Stimulated activated CD8-positive, alpha-beta memory T cell treated with anti-CD3 and anti-CD28 coated beads, Interleukin-12 subunit alpha, Interleukin-12 subunit beta, amount 100 ng/mL, for 4 hours (primary cell): ENCODE measurements around the gene SYTL2.

Experiments used
- DNase-seq: peaks from one replicate; pipeline ENCODE4 v3.0.0-alpha.2; 2020; ENCODE audit warnings: low read depth

The SYTL2 gene

DNA sequence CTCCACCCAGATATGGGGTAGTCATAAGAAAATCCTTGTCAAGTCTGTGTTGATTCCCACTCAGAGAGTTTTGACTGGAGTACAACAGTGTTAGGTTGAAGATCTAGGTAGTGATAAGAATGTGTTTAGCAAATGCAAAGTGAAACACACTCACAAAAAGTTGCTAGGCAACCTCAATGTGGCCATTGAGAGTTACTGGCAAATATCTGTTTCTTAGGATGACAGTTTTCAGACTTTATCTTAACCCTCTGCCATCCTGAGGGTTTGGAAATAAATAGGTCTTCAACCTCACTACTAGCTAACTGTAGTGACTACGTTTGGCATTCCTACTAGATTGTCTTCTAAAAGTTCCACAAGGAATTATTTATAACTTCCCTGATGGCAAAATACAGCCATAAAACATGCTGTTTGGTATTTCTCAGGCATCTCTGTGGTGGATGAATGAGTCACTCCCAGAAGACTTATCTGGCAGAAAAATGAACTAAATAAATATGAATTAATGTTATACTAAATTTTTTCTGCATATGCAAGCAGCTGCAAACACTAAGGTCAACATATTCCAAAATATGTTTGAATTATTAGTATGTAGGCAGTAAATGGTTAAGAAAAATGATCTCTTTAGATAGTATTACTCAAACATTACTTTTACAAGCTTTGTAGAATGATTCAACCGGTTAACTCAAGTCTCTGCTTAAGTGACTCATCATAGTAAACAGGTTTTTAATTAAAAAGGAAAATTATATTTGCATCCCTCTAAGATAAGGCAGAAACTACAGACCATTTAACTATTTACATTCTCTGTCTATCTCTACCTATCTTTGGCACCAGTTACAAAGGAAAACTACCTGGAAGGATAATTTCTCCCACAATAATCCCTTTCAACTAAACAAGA, 17.1 kb upstream of the SYTL2 start:
- no peak for DNase-seq

DNA sequence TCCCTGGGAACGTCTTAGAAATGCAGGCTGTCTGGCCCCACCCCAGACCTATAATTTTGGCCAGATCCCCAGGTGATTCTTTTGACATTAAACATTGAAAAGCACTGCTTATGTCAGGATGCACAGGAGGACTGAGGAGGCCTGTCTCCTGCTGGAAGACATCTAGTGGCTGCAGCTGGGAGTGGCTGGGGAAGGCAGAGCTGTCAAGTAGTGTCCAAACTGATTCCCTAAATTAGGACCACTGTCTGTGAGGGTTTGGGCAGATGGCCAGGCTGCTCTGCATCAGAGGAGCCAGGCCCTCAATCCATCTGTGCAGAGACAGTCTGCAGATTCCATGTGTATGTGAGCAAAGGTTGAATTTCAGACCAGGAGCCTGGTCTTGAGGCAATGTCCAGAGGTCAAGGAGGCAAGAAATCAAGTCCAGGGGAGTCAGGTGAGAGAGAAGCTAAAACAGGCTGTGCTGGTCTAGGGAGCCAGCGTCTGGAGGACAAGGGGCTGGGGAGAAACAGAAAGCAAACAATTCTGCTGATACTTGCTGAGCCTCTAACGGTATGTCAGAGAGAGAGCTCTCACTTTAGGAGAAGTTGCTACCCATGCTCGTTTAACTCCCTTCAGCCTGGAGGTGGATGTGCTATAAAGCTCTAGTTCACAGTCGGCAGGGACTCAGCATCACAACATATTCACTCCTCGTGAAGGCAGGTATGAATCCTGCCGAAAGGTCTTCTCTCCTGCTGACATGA, 15.3 kb upstream of the SYTL2 start:
- no peak for DNase-seq

DNA sequence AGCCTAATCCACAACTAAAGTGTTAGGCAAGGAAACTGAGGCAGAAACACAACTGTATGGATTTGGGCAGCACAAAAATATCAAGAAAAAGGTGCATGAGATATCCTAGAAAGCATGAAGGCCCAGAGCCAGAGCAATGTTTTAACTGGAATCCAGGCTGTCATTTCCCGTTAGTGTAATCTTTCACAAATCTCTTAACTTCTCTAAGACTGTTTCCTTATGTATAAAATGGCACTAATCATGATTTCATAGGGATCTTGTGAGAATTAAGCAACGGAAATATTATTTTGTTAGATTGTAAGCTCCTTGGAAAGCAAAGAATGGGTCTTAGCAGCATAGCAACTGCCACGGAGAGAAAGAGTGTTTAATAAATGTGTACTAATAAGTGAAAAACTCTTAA, 14.7 kb upstream of the SYTL2 start:
- no peak for DNase-seq

DNA sequence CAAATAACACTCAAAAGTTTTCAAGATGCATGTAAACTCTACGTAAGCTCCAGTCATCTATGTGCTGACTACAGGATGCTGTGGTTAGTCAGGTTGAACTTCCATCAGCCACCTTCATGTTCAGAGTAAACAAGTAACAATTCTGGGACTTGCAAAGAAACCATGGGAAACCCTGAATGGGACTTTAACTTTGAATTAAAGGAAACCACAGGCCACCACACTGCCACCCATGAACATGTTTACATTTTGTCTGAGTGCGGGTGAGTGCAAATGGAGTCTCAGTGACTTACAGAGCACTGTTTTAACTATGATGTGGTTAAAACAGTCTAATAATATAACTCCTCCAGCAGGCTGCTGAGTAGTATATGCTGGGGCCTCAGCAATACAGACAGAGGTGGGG, 12.9 kb upstream of the SYTL2 start:
- peak; percentile 18 for DNase-seq

DNA sequence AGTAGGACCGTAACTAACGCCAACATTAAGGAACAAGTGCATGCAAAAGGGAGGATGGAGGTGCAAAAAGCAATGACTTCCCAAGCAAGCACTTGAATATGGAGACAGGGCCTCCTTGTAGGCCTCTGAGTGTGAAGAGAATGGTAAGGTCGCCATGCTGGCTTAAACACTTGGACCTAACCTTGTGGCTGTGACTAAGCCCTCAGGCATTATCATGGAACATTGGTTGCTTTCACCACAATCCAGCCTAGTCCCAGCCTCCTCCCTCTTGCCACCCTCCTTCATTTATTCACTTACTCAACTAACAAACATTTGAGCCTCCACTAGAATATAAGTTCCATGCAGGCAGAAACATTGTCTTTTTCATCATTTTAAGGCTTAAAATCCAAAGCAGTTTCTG, 11.9 kb upstream of the SYTL2 start:
- DNase-seq = no peak

DNA sequence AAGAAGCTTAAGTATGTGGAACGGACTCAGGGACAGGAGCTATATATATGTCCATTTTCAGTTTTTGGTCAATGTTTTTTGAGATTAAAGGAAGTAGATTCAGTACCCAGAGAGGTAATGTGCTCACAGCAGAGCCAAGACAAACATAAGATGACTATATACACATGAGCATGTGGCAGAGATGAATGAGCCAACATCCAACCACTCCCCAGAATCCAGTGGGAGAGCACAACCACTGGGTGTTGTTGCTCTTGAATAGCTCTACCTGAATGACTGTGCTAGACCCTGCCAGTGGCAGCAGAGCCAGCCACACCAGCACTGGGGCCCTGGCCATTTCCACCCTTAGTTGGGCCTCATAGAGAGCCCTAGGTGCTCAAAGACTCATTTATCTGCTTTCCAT, 10.7 kb upstream of the SYTL2 start:
- no peak for DNase-seq

DNA sequence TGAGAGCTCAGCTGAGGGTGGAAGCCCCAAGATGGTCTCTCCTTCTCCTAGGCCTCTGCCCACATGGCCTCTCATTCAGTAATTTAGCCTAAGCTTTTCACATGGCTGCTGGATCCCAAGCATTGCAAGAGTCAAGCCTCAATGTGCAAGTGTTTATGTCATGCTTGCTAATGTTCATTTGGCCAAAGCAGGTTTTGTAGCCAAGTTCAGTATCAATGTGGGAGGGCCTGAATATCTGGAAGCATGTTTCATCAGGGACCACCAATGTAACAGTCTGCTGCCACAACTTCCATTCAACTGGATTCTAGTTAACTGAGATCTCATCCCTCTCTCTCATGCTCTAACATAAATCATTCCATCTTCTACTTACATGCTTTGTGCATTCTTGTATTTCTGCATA, 8.5 kb upstream of the SYTL2 start:
- no peak for DNase-seq

DNA sequence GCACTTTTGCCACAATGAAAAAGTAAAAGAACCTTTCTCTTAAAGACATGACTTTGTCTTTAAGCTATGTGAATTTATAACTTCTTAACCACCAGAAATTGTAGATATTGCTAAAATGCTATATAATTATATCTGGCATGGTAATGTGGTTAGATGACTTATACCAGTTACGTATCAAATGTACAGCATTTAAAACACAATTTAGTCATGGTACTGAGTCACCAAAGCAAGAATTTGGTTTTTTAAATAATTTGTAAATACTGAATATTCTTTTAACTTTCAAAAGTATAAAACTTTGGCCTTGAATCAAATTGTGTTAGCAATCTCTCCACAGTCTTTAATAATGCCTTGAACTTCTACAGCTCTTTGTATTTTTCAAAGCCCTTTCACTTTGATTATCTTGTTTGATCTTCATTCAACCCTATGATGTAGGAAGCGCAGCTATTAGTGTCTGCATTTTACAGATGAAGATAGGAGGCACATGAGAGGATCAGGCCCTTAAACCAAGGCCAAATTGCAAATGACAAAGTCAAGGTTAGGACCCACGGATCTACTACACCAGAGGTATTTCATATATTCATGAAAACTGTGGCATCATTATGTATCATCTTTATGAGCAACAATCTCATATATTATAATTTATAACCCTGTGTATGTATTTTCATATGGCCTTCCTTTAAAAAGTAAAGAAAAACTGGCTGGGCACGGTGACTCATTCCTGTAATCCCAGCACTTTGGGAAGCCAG, 4.4 kb upstream of the SYTL2 start:
- no peak for DNase-seq

DNA sequence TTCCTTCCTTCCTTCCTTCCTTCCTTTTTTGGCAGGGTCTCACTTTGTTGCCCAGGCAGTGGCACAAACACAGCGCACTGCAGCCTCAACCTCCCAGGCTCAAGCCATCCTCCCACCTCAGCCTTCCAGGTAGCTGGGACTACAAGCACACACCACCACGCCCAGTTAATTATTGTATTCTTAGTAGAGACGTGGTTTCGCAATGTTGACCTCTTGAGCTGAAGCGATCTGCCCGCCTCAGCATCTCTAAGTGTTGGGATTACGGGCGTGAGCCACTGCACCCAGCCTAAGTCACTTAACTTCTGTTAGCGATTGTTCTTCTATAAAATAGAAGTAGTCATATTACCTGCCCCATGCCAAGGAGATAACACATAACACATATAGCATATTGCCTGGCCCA, 2.8 kb upstream of the SYTL2 start:
- no peak for DNase-seq

DNA sequence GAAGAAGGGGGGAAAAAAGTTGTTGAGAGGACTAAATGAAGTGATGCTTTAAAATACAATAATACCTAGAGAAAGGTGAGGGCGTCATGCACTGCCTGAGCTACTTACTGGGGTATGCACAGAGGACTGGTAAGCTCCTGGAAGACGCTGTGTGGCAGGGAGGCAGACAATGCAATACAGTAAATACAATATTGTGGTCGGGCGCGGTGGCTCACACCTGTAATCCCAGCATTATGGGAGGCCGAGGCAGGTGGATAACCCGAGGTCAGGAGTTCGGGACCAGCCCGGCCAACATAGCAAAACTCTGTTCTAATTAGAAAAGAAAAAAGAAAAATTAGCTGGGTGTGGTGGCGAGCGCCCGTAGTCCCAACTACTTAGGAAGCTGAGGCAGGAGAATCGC, 683 bp upstream of the SYTL2 start:
- no peak for DNase-seq

DNA sequence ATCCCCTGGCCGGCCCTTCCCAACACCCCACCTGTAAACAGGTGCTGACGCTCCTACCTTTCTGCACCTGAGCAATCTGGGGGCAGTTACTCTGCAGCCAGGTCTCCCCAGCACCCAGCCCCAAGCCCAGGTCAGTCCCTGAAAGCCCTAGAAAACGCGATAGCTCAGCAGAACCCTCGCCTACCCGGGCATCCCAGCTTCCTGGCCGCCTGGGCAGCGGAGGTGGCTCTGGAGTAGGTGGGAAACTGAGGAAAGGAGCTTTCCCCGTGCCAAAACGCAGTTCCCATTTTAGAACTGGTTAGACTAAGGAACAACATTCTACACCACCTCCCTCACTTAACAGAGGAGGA, 445 bp downstream of the SYTL2 start:
- DNase-seq = no peak

DNA sequence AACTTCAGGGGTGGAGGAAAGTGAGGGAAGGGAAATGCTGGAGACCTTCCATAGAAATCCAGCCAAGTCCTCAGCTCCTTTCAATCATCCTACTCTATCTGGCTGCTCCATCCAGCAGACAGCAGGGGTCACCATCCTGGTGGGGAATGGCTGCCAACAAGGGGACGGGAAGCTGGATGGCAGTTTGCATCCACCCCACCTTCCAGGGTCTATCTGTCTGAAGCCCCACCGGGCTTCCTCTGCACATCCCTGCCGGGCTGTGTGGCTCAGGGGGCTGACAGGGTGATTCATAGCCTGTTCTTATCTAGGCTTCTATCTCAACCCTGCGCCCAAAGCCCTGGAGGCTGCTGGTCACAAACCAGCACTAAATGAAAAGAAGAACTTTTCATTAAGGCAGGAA, 1.1 kb downstream of the SYTL2 start:
- no peak for DNase-seq

DNA sequence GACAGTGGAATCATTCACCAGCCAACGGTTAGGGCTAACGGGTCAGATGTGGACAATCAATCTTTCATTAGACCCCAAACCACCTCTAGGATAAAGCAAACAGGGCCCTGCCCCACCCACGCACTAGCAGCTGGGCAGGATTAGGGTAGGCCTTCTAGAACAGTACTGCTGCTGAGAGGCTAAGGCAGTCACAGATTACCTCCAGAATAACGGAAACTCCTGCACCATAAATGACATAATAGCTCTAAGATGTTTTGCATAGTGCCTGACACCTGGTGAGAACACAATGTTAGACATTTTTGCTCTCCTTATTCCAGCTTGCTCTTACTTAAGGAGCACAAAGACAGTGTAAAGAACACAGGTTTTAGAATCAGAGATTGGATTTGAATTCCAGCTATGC, 1.8 kb downstream of the SYTL2 start:
- no peak for DNase-seq

DNA sequence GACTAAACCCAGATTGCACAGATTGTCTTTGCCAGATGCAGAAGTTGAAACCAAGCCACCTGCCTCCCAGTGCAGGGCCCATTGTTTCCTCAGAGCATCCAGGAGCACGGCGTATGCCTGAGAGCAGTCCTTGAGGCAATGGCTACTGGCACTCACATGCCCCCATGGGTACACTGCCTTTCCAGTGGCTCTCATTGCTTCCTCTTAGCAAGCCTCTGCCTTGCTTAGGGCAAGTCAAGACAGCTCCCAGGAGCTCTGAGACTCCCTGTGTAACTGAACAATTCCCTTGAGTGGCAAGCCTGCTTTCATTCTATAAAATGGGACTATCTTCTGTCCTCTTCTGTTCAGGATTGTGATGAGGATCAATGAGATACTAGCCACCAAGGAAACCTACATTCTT, 4.1 kb downstream of the SYTL2 start:
- no peak for DNase-seq

DNA sequence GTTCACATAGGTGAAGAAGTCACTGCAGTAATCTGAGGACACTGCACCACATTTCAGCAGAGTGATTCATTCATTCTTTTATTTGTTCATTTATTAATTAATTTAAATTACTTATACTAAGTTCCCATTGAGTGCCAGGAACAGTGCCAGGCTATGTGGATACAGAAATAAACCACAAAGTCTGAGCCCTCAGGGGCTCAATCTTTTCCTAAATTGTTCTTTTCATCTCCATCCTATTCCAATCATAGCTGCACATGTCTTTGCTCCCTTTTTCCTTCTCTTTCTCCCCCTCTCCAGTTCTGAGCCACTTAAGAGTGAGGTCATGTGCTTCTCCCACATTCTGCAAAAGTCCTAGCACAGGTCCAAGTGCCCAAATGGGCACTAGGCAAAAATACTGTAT, 4.9 kb downstream of the SYTL2 start:
- DNase-seq = no peak

DNA sequence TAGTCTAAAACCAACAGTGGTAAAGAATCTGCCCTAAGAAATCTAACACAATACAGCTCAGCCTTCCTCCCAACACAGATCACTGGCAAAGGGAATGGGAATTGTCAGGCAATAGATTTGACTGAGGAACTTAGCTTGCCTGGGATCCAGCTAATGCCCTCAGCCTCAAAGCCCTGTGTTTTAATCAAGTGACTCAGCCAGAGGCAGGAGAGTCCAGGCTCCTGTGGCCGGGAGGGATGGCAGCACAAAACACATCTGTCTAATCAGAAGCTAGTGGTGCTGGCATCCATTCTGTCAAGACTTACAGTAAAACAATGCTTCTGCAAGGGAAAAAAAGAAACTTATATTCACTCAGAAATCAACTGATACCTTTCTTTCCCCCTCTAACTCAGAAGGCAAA, 5.6 kb downstream of the SYTL2 start:
- DNase-seq = no peak

DNA sequence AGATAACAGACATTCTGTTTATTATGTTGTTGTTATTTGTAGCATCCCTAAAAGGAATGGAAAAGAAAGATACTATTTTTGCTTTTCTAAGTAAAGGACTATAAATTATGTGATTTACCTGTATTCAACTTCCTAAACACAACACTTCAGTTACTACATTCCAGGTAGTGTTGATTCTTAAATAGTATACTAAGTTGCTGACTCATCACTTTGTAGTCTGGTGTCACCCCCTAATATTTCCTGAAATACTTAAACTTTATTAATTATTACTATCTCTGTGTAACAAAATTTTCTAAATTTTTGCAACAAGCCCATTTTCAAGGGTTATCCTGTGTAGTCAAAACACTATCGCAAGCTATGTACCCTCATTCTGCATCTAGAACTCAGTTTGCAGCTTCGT, 7.0 kb downstream of the SYTL2 start:
- DNase-seq = no peak

DNA sequence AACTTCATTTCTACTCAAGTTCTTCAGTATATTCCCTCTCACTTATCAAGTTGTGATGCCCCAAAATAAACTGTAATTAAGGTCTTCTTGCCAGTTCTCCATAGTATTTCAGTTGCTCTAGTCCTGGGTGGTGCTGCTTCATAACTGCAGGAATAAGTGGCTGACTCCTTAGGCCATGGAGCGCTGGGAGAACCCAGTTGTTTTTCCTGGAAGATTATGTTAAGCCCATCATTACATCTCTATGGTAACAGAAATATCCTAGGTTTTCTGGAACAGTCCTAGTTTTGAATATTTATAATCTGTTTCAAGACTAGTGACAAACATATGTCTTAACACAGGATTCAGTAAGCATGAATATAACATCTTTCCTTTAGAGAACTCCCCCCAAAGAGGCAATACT, 7.6 kb downstream of the SYTL2 start:
- DNase-seq = no peak

DNA sequence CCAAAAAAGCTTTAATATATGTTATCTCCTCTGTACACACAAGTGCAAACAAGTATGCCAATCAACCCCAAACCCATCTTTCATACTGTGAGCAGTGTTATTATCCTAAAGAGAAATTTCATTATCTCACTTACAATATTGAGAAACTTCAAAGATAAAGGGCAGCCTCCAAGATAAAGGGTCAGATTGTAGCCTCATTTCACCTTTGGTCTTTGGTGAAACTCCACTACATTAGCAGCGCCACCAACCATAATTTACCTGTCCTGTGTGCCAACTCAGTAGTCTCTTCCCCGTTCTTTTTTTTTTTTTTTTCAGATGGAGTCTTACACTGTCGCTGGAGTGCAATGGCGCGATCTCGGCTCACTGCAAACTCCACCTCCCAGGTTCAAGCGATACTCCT, 9.4 kb downstream of the SYTL2 start:
- DNase-seq = no peak

DNA sequence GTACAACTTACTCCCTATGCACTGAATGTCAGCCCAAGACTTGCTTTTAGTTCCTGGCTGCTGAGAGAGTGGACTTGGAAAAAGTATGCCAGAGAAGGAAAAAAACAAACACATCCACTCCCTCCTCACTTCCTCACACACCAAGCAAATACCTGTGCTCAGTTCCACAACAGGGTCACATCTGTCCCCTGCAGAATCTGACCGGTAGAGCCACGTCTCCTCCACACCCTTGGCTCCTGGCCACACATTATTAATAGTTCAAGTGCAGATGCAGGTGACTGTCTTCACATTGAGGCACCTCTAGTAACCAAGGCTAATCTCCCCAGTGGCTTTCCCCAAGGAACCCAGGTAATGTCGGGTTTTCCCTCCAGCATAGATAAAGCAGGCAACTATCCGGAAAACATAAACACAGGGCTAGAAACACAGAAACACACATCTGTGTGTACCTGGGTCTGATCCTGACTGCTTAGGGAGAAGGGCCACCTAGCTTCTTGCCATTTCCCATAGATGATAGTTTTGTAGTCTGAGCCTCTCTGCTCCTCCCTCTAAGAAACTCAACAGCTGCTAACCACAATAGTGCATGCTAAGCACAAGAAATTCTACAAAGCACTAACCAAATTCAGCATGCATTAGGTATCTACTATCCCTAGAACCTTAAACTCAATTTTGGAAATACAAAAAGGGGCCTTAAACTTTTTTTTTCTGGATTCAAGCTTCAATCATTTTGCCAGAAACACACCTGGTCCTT, 10.2 kb downstream of the SYTL2 start:
- DNase-seq = no peak

DNA sequence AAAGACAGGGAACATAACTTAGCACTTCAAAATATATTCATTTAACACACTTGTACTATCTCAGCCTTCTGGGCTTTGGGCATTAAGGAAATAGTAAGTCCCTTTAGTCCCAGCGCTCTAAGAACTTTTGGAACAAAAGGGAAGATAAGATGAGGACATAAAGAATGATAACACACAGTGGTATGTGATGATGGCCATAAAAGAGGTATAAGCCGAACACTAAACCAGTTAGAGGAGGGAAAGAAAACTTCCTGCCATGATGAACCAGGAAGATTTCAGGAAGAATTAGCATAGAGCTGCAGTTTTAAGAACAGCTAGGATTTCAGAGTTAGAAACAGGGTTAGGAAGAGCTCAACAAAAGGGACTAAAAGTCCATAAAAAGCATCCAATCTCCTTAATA, 11.8 kb downstream of the SYTL2 start:
- DNase-seq = no peak

DNA sequence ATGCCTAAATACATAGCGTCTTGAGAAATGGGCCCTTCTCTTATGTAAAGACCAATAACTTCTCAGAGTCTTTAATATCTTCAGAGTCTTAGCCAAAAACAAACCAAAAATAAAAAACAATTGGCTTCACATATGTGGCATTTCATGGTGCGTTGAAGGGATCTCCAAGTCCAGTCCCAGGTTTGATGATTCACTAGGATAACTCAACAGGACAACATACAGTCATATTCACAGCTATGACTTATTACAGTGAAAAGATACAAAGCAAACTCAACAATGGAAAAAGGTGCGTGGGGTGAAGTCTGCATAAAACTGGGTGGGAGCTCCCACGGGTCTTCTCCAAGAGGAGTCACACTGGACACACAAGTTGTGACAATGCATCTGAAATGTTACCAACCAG, 12.6 kb downstream of the SYTL2 start:
- DNase-seq = no peak
